Measurements from ENCODE around the gene VAMP2.

DNA sequence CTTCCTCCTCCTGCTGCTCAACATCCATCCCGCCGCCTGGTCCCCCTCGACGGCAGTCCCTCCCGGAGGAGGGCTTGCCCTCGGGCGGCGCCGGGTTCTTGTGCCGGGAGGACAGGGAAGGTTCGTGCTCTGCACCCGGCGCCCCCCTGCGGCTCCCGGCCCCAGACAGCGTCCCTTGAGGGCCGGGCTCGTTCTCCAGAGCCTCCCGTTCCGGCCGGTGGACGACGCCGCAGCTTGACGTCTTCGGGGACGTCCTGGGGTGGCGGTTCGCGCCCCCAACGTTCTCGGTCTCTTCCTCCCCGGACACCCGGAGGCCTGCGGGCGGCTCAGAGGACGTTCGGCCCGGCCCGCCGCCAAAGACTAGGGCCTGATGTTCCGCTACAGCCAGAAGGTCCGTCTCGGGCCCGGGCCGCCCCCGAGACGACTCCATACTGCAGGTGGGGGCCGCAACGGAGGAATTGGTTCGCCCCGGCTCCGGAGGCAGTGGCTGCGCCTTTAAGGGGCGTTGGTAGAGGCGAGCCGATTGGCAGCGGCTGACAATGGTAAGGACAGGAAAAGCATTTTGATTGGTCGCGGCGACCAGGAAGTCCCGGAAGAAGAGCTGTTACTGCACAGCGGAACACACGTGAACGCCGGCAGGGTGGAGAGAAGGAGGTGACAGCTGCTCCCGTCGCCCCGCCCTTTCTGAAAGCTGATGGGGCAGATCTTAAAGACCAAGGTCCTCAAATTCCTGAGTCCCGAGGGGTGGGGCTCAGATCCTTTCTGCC is 27.1 kb upstream of the VAMP2 start, which contains the start of gene BORCS6:
- TF ChIP-seq, protein P1, sequence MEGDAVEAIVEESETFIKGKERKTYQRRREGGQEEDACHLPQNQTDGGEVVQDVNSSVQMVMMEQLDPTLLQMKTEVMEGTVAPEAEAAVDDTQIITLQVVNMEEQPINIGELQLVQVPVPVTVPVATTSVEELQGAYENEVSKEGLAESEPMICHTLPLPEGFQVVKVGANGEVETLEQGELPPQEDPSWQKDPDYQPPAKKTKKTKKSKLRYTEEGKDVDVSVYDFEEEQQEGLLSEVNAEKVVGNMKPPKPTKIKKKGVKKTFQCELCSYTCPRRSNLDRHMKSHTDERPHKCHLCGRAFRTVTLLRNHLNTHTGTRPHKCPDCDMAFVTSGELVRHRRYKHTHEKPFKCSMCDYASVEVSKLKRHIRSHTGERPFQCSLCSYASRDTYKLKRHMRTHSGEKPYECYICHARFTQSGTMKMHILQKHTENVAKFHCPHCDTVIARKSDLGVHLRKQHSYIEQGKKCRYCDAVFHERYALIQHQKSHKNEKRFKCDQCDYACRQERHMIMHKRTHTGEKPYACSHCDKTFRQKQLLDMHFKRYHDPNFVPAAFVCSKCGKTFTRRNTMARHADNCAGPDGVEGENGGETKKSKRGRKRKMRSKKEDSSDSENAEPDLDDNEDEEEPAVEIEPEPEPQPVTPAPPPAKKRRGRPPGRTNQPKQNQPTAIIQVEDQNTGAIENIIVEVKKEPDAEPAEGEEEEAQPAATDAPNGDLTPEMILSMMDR (conservative IDR thresholded peaks at IDR 0.05) = no peak
- TF ChIP-seq EZH2 (IDR thresholded peaks at IDR 0.05; ENCODE audit: low read depth) = no peak

All from PC-9 (cell line).